Aorta (tissue), 5 donors: ENCODE data around the gene APOBEC3C. TPM values are rescaled to one million over a fixed set of nuclear protein-coding genes. Genes with fewer than 3 reads are reported as not detected.
A peak's percentile ranks its signal among the peaks of the same experiment; 100 is the strongest.
"Not testable (repeated sequence)": the region's sequence is repeated elsewhere in the genome, so short reads cannot be mapped to it uniquely, and the experiment has no call there.

ENCODE experiments used
- ATAC-seq: fragments of 200-7000 bp; cut with Tn5 transposase; one replicate; pipeline ENCODE4 v1.9.1; 2022; ENCODE audit warnings: moderate library complexity; ENCODE audit not compliant: low FRiP score
- DNase-seq, 2 donors: peaks; one replicate each; pipeline ENCODE4 v3.0.0-alpha.2; 2020
- H3K27ac ChIP-seq, 2 donors: one replicate each; pipeline ENCODE4 v1.5.1; 2013; ENCODE audit warnings: low read length in 2 of 2, mild to moderate bottlenecking in 2 of 2, moderate library complexity in 2 of 2, control low read depth in 1 of 2, inconsistent platforms in 1 of 2, low read depth in 1 of 2
- H3K27me3 ChIP-seq, 2 donors: one replicate each; pipeline ENCODE4 v1.6.1; 2013; ENCODE audit warnings: control low read depth in 1 of 2, low read length in 1 of 2, mild to moderate bottlenecking in 1 of 2, moderate library complexity in 1 of 2; ENCODE audit not compliant: insufficient read depth in 2 of 2, control insufficient read depth in 1 of 2
- H3K36me3 ChIP-seq, 2 donors: one replicate each; pipeline ENCODE4 v1.6.1; 2013; ENCODE audit warnings: control low read depth in 1 of 2, low read length in 1 of 2, mild to moderate bottlenecking in 1 of 2; ENCODE audit not compliant: insufficient read depth in 2 of 2, control insufficient read depth in 1 of 2
- H3K4me1 ChIP-seq, 2 donors: one replicate each; pipeline ENCODE4 v1.6.1; 2013; ENCODE audit warnings: low read length in 2 of 2, control low read depth in 1 of 2, mild to moderate bottlenecking in 1 of 2, moderate library complexity in 1 of 2; ENCODE audit not compliant: insufficient read depth in 2 of 2, control insufficient read depth in 1 of 2
- H3K4me3 ChIP-seq, 2 donors: one replicate each; pipeline ENCODE4 v1.5.1; 2013; ENCODE audit warnings: low read length in 2 of 2, control low read depth in 1 of 2, mild to moderate bottlenecking in 1 of 2
- H3K9me3 ChIP-seq: one replicate; pipeline ENCODE4 v1.6.1; 2013; ENCODE audit warnings: mild to moderate bottlenecking, low read length; ENCODE audit not compliant: control insufficient read depth
- WGBS, 2 donors: extraction: QIAGEN DNeasy Blood & Tissue Kit; methylation state at CpG; one replicate each; pipeline ENCODE4 v1.1.7; 2013; 5-methylcytosine and 5-hydroxymethylcytosine counted together
- intact Hi-C, 2 donors: fragments of 100-400 bp; cut with DNase I; formaldehyde crosslinking; loops; one replicate each; pipeline versions ENCODE4 v1.14.2 to v1.15.0; 2022
- polyA plus RNA-seq, 2 donors: library from polyadenylated mRNA; stranded (reverse); fragments of 200-250 nt; gene quantifications; one replicate each; pipeline ENCODE4 v1.2.3, GENCODE V29; 2013
- total RNA-seq, 2 donors: library from RNA; stranded (reverse); fragmentation: NEBNext Ultra II Directional; extraction: Animal tissue kit (Norgen Biotek cat#: 25700); gene quantifications; one replicate each; pipeline ENCODE4 v1.2.1, GENCODE V29; 2021
- donor health status: healthy with polysubstance abuse.
- donor health status: Bipolar disorder and iron deficiency.
- donor health status: DM: no; HTN: no; CAD: no.
- donor health status: DM: no; HTN: no; CAD: no.
- donor health status: DM: yes; HTN: yes; CAD: no.

APOBEC3C gene
- total and polyA plus RNA-seq, 4 donors = 12.4 to 25.3 (median 17.8) TPM

DNA sequence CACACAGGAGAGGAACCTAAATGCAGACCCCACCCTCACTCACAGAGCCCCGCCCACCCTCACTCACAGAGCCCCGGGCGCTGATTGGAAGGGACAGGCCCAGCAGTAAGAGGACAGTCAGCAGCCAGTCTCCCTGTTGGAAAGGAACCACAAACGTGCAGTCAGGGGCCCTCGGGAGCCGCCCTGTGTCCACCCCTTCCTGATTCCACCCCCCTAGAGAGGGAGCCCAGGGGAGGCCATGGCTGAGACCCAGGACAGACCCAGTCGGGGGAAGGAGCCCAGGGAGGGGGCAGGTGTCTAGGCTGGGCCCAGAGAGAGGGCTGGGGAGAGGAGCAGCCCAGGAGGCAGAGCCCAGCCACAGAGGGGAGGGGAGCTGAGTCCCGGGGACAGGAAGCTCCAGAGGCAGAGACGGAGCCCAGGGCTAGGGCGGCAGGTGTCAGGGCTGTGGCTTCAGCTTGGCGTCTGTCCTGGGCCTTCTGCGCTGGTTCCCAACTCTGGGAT, 21.1 kb upstream of the APOBEC3C start:
- intact Hi-C loops, H3K27me3 ChIP-seq, H3K4me1 ChIP-seq, H3K36me3 ChIP-seq, ATAC-seq, H3K27ac ChIP-seq, H3K4me3 ChIP-seq, H3K9me3 ChIP-seq: not testable (repeated sequence)
- 24 to 33% methylated on average over 8 to 12 of the region's 12 CpGs for WGBS, 2 donors
- peak in 1 of 2 donors; percentile 32 for DNase-seq

DNA sequence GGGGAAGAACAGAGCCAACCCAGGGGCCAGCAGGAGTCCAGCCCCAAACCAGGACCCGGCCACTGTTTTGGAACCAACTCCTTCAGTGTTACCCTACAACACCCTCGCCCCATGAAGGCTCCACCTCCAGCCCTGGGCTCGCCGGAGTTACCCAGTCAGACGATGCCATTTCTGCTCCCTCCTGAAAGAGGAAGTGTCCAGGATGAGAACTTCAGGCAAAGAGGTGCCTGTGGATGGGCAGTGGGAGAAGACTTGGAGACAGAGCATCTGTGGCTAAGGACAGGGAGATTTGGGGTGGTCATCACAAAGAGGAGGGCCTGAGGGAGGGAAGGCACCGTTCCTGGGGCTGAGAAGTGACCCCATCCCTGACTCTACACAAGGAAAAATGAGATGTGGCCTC, 18.0 kb upstream of the APOBEC3C start:
- intact Hi-C loops = no loop called here
- ATAC-seq = no peak

DNA sequence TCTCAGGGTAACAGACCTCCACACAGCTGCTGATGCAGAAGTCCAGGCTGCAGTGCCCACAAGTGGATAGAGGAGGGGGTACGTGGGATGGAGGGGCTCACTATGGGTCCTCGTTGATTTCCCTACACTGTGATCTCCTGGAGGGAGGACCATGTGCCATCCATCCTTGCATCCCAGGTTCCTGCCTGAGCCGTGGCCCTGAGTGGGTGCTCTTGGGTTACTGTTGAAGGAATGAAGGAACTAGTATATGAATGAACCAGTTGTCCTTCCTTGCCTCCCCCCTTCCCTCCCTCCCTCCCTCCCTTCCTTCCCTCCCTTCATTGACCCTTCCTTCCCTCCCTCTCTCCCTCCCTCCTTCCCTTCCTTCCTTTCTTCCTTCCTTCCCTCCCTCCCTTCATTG, 16.5 kb upstream of the APOBEC3C start:
- no peaks in the 10 kb centered on the region for H3K36me3 ChIP-seq
- intact Hi-C loops = no loop called here
- H3K27me3 ChIP-seq = no peaks in the 10 kb centered on the region
- WGBS, 2 donors = 76 to 78% methylated on average over 3 of the region's 3 CpGs
- H3K9me3 ChIP-seq = no peaks in the 10 kb centered on the region
- no peak overlapping the region for H3K27ac ChIP-seq
- ATAC-seq (no peak), DNase-seq (peak in 1 of 2 donors; percentile 13)
- no peak overlapping the region for H3K4me3 ChIP-seq
- H3K4me1 ChIP-seq = no peaks in the 10 kb centered on the region

More for the DNA sequence above, 18.0 kb upstream of the APOBEC3C start:
- H3K4me3 ChIP-seq = no peak overlapping the region
- 35 to 55% methylated on average over 6 of the region's 6 CpGs for WGBS, 2 donors
- H3K4me1 ChIP-seq = no peaks in the 10 kb centered on the region
- no peaks in the 10 kb centered on the region for H3K27me3 ChIP-seq
- no peaks in the 10 kb centered on the region for H3K9me3 ChIP-seq
- peak in 1 of 2 donors; percentile 38 for DNase-seq
- no peak overlapping the region for H3K27ac ChIP-seq
- H3K36me3 ChIP-seq = no peaks in the 10 kb centered on the region

DNA sequence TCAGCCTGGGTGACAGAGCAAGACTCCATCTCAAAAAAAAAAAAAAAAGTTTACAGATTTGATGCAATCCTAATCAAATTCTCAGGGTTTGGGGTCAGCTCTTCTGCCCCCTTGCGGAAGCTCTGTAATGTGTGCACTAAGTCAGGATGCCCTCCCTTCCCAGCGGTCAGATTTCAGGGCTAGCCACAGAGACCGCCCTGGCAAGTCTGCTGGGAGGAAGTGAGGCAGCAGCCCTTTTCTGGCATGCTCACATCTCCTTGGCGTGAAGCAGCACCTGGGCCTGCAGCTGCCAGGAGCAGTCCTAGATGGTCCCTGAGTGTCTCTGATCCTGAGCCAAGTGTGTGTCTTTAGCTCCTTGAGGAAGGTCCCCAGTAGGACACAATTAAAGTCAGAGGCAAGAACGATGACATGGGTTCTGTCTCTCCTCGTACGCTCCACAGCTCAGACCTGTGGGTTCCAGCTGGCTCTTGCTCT, 10.9 kb upstream of the APOBEC3C start:
- no peaks in the 10 kb centered on the region for H3K27me3 ChIP-seq
- H3K4me1 ChIP-seq = no peaks in the 10 kb centered on the region
- H3K36me3 ChIP-seq = no peaks in the 10 kb centered on the region
- intact Hi-C loops = loop anchor here (2.0 to 10.0 kb wide), 5 partner anchors 78 to 236 kb away; partner anchors contain the start of gene CBX6 (in 1 of the 2)
- peak; percentile 89 for ATAC-seq
- H3K4me3 ChIP-seq = no peak overlapping the region
- 7 to 12% methylated on average over 7 of the region's 7 CpGs for WGBS, 2 donors
- no peaks in the 10 kb centered on the region for H3K9me3 ChIP-seq
- no peak overlapping the region for H3K27ac ChIP-seq
- DNase-seq = peak; percentile 87 to 89

DNA sequence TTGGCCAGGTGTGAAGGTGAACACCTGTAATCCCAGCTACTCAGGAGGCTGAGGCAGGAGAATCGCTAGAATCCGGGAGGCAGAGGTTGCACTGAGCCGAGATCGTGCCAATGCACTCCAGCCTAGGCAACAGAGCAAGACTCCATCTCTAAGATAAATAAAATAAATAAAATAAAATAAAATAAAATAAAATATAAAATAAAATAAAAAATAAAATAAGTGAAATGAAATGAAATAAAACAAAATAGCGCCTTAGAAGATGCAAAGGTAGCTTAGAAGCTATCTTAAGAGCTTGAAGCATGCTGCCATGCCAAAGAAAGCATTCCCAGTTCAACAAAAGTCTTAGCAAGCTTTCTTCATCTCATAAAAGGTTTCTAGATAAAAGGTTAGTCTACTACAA, 6.9 kb upstream of the APOBEC3C start:
- Histone ChIP-seq H3K27me3 (no peaks in the 10 kb centered on the region), H3K36me3 (no peaks in the 10 kb centered on the region), H3K27ac (no peak overlapping the region), H3K4me1 (no peaks in the 10 kb centered on the region), H3K4me3 (no peak overlapping the region), H3K9me3 (no peaks in the 10 kb centered on the region)
- DNase-seq = no peak
- intact Hi-C loops = loop anchor here (5.0 to 10.0 kb wide), 2 partner anchors 115 to 232 kb away; no protein-coding TSS in a partner anchor
- WGBS, 2 donors = 97 to 98% methylated on average over 5 of the region's 5 CpGs
- no peak for ATAC-seq

DNA sequence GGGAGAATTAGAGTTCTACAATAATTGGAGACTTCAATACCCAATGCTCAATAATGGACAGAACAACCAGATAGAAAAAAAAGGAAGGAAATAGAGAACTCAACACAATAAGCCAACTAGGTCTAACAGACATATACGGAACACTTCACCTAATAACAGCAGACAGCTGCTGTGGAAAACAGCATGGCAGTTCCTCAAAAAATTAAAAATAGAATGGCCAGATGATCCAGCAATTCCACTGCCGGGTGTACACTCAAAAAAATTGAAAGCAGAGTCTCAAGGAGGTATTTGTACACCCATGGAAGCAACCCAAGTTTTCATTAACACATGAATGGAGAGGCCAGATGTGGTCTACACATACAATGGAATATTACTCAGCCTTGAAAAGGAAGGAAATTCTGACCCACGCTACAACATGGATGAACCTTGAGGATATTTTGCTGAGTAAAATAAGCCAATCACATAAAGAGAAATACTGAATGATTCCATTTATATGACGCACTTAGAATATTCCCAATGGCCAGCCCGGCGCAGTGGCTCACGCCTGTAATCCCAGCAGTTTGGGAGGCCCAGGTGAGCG, 5.7 kb upstream of the APOBEC3C start:
- H3K9me3 ChIP-seq, H3K27ac ChIP-seq, H3K4me3 ChIP-seq, DNase-seq, H3K4me1 ChIP-seq, H3K36me3 ChIP-seq, H3K27me3 ChIP-seq, ATAC-seq: not testable (repeated sequence)
- intact Hi-C loops = loop anchor here (5.0 to 10.0 kb wide), 2 partner anchors 114 to 234 kb away; no protein-coding TSS in a partner anchor
- 77% methylated on average over 8 of the region's 8 CpGs for WGBS, 2 donors

DNA sequence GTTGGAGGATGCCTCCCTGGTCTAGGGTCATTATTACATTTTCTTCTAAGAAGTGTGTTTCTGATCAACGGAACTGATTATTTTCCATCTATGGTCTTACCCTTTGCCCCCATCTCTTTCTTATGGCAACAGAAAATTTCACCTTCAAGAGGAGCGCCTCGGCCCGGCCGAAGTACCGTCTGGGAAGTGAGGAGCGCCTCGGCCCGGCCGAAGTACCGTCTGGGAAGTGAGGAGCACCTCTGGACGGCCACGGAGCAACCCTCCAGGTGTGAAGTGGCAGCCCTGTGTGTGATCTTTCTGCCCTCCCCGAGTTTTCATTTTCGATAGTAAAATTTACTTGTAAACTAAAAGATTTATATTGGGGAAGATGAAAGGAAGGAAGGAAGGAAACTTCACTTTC, 3.1 kb upstream of the APOBEC3C start:
- no peak for DNase-seq
- Histone ChIP-seq H3K4me3 (no peak overlapping the region), H3K27ac (no peak overlapping the region), H3K27me3 (no peaks in the 10 kb centered on the region), H3K4me1 (no peaks in the 10 kb centered on the region), H3K9me3 (no peaks in the 10 kb centered on the region), H3K36me3 (no peaks in the 10 kb centered on the region)
- WGBS, 2 donors = 80 to 84% methylated on average over 15 of the region's 15 CpGs
- intact Hi-C loops = no loop called here
- no peak for ATAC-seq

DNA sequence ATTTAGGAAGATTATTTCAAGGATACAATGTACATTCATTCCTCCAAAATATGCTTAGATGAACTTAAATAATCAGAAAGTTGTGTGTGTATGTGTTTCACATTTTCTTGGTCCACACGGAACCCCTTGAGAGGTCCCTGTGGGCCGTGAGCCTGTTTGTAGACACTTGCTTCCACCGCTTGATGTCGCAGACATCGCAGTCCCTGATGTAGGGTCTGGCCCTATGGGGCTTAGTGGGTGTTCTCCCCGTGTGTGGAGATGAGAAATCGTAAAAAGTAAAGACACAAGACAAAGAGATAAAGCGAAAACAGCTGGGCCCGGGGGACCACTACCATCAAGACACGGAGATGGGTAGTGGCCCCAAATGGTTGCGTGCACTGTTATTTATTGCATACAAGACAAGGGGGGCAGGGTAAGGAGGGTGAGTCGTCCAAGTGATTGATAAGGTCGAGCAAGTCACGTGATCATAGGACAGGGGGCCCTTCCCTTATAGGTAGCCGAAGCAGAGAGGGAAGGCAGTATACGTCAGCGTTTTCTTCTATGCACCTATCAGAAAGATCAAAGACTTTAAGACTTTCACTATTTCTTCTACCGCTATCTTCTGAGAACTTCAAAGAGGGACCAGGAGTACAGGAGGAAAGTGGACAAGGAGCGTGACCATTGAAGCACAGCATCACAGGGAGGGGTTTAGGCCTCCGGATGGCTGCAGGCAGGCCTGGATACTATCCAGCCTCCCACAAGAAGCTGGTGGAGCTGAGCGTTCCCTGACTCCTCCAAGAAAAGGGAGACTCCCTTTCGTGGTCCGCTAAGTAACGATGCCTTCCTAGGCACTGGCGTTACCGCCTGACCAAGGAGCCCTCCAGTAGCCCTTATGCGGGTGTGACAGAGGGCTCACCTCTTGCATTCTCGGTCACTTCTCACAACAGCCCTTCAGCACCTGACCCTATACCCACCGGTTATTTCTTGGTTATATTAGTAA, 1.2 kb upstream of the APOBEC3C start:
- Histone ChIP-seq H3K9me3 (no peaks in the 10 kb centered on the region), H3K27ac (no peak overlapping the region), H3K36me3 (no peaks in the 10 kb centered on the region), H3K27me3 (no peaks in the 10 kb centered on the region), H3K4me1 (no peaks in the 10 kb centered on the region), H3K4me3 (no peak overlapping the region)
- intact Hi-C loops = no loop called here
- 84 to 89% methylated on average over 29 of the region's 29 CpGs for WGBS, 2 donors
- ATAC-seq = no peak
- no peak for DNase-seq
